Stimulated activated CD4-positive, alpha-beta T cell treated with anti-CD3 and anti-CD28 coated beads, Interleukin-12 subunit alpha, Interleukin-12 subunit beta, amount 100 ng/mL, for 24 hours (primary cell): ENCODE measurements around the gene LILRB4.
"Not testable (repeated sequence)": the region's sequence is repeated elsewhere in the genome, so short reads cannot be mapped to it uniquely, and the experiment has no call there.

Experiments
- DNase-seq, 2 experiments: peaks; one replicate each; pipeline ENCODE4 v3.0.0-alpha.2; 2020; ENCODE audit warnings: low read depth in 2 of 2

The LILRB4 gene

GRCh38 chr19:54694648-54695047 is 31.9 kb downstream of the LILRB4 start:
- no peak for DNase-seq

GRCh38 chr19:54696117-54696548 is 33.3 kb downstream of the LILRB4 start:
- DNase-seq = no peak

- DNase-seq = no peak
Measured at GRCh38 chr19:54696766-54697165, 34.0 kb downstream of the LILRB4 start.

DNA sequence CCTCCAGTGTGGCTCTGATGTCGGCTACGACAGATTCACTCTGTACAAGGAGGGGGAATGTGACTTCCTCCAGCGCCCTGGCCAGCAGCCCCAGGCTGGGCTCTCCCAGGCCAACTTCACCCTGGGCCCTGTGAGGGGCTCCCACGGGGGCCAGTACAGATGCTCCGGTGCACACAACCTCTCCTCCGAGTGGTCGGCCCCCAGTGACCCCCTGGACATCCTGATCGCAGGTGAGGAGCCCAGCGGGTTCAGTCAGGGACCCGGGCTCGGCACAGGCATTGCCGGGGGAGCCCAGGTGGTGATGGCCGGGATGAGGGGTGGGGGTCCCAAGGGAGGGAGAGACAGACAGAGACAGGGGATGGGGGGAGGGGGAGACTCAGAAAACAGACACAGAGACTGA is 34.9 kb downstream of the LILRB4 start:
- DNase-seq = not testable (repeated sequence)

DNA sequence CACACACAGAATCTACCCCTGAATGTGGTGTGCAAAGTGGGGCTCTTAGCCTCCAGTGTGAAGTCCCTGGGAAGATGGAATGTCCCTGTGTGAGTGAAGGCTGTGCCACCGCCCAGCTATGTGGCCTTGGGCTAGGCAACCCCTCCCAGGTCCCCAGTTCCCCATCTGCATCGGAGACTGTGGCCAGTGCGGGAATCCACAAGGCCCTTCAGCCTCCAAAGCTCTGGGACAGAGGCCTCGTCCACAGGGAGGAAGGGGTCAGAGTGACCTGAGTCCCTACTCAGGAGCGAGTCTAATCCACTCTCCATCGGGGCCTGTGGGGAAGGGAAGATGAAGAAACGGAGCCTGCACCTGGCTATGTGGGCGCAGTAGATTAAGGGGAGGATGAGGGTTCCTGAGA is 42.1 kb downstream of the LILRB4 start:
- DNase-seq = no peak

GRCh38 chr19:54707962-54708361 is 45.2 kb downstream of the LILRB4 start:
- DNase-seq = no peak

DNA sequence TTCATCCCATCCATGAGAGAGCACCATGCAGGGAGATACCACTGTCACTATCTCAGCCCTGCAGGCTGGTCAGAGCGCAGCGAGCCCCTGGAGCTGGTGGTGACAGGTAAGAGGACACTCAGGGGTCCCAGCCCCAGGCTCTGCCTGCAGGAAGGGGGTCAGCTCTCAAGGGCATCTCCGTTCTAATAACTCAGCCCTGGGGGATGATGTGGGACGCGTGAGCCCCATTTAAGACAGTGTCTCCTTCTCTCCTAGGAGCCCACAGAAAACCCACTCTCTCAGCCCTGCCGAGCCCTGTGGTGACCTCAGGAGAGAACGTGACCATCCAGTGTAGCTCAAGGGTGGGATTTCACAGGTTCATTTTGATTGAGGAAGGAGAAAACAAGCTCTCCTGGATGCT is 46.0 kb downstream of the LILRB4 start:
- DNase-seq = no peak

DNA sequence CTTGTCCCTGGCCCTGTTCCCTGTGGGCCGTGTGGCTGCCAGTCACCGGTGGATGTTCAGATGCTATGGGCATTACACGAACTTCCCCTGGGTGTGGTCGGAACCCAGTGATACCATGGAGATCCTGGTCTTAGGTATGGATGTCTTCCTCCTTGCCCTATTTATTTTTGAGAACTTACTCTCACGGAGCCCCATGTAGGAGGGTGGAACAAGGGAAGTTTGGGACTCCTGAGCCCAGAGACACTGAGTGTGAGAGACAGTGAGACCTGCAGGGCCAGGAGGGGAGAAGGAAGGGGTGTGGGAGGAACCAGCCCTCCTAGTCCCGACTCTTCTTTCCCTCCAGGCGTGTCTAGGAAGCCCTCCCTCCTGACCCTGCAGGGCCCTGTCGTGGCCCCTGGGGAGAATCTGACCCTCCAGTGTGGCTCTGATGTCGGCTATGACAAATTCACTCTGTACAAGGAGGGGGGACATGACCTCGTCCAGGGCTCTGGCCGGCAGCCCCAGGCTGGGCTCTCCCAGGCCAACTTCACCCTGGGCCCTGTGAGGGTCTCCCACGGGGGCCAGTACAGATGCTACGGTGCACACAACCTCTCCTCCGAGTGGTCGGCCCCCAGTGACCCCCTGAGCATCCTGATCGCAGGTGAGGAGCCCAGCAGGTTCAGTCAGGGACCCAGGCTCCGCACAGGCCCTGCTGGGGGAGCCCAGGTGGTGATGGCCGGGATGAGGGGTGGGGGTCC is 46.6 kb downstream of the LILRB4 start:
- no peak for DNase-seq

GRCh38 chr19:54709956-54710355 is 47.2 kb downstream of the LILRB4 start:
- not testable (repeated sequence) for DNase-seq
